K562 (cell line): Measurements from ENCODE around the gene RBM45. TPM values are rescaled to one million over a fixed set of nuclear protein-coding genes. Genes with fewer than 3 reads are reported as not detected.

Experiments
- ARHGAP35 ChIP-seq: fragments of 450-650 bp; IDR thresholded peaks from 2 replicates; pipeline ENCODE4 v1.6.1; 2018; ENCODE audit not compliant: partially characterized antibody
- BCOR ChIP-seq: fragments of 450-650 bp; IDR thresholded peaks from 2 replicates; pipeline ENCODE4 v1.6.1; 2016
- BDP1 ChIP-seq: IDR thresholded peaks from 3 replicates; pipeline ENCODE4 v1.6.1; 2011; ENCODE audit not compliant: insufficient read length, insufficient read depth
- CBX2 ChIP-seq: fragments of 200-600 bp; sonication (generic); IDR thresholded peaks from one replicate; pipeline ENCODE4 v1.6.1; 2012; ENCODE audit warnings: mild to moderate bottlenecking, low read length, inconsistent platforms; ENCODE audit not compliant: insufficient read depth, poor library complexity, severe bottlenecking
- CBX3 ChIP-seq, 2 experiments: IDR thresholded peaks; 1 replicate in 1 of 2; 2 replicates in 1 of 2; pipeline ENCODE4 v1.6.1; 2012; ENCODE audit warnings: inconsistent platforms in 2 of 2, low read length in 2 of 2, borderline replicate concordance in 1 of 2, control low read depth in 1 of 2
- ETV6 ChIP-seq, 3 experiments: fragments of 150-350 bp in 1 of 3; sonication (generic) in 1 of 3; formaldehyde crosslinking in 1 of 3; IDR thresholded peaks; 2 replicates each; pipeline versions ENCODE4 v1.6.1 to v1.8.0; 2014 to 2022; ENCODE audit warnings: borderline replicate concordance in 2 of 3, low read depth in 2 of 3, antibody characterized with exemption in 1 of 3, low read length in 1 of 3, mild to moderate bottlenecking in 1 of 3, missing genetic modification reagents in 1 of 3
- HMG20A ChIP-seq: fragments of 450-650 bp; formaldehyde crosslinking; conservative IDR thresholded peaks from 2 replicates; pipeline ENCODE4 v1.4.0; 2020; ENCODE audit warnings: mild to moderate bottlenecking, mixed read lengths
- KAT7 ChIP-seq: sonication (generic); formaldehyde crosslinking; IDR thresholded peaks from 2 replicates; pipeline ENCODE4 v1.8.0; 2022; ENCODE audit warnings: missing genetic modification reagents, mild to moderate bottlenecking, borderline replicate concordance
- KLF13 ChIP-seq: fragments of 450-650 bp; IDR thresholded peaks from 2 replicates; pipeline ENCODE4 v1.6.1; 2016; ENCODE audit warnings: missing genetic modification characterization, low read depth, mild to moderate bottlenecking, missing compliant biosample characterization, moderate library complexity, borderline replicate concordance
- PCBP2 ChIP-seq: fragments of 200-400 bp; formaldehyde crosslinking; IDR thresholded peaks from 2 replicates; pipeline ENCODE4 v1.6.1; 2018; ENCODE audit warnings: low read length, low read depth, mild to moderate bottlenecking, moderate library complexity; ENCODE audit not compliant: poor library complexity, severe bottlenecking
- SMAD1 ChIP-seq: fragments of 150-350 bp; IDR thresholded peaks from 2 replicates; pipeline ENCODE4 v1.6.1; 2014; ENCODE audit warnings: low read length, low read depth; ENCODE audit not compliant: partially characterized antibody
- SRSF7 ChIP-seq: fragments of 200-400 bp; formaldehyde crosslinking; optimal IDR thresholded peaks from 2 replicates; pipeline ENCODE3; 2017; ENCODE audit warnings: mild to moderate bottlenecking, low read depth, low read length
- TCF7 ChIP-seq: sonication (generic); IDR thresholded peaks from 2 replicates; pipeline ENCODE4 v1.6.1; 2016; ENCODE audit warnings: antibody characterized with exemption, borderline replicate concordance
- ZNF133 ChIP-seq: fragments of 250-450 bp; sonication (Bioruptor Pico); IDR thresholded peaks from 2 replicates; pipeline ENCODE4 v1.4.0; 2020; ENCODE audit warnings: mild to moderate bottlenecking
- ZNF232 ChIP-seq: sonication (generic); formaldehyde crosslinking; IDR thresholded peaks from 2 replicates; pipeline ENCODE4 v1.8.0; 2022; ENCODE audit warnings: mild to moderate bottlenecking, missing genetic modification reagents
- polyA plus RNA-seq, 8 experiments: library from polyadenylated mRNA; depleted of rRNA in 4 of 8; stranded (reverse) in 5 of 8; unstranded in 3 of 8; fragments of >200 nt; fragmentation: Nextera tagmentation in 2 of 8; fragmentation: Illumina TruSeq in 1 of 8; extraction: Ambion mirVana in 2 of 8; extraction: Trizol in 1 of 8; gene quantifications; 2 replicates each; pipeline versions ENCODE4 v1.2.1 to v1.2.3, GENCODE V29; 2011 to 2014; ENCODE audit warnings: inconsistent platforms in 1 of 8, missing spikeins in 1 of 8
- total RNA-seq, 7 experiments: library from RNA; depleted of rRNA in 6 of 7; stranded (reverse); fragments of >200 nt in 6 of 7; fragmentation: Illumina TruSeq in 2 of 7; extraction: Trizol in 2 of 7; gene quantifications; 2 replicates each; pipeline versions ENCODE4 v1.2.1 to v1.2.3, GENCODE V29; 2011 to 2021; ENCODE audit warnings: low replicate concordance in 1 of 7
- TF ChIP-seq, protein P1 (sequence below): IDR thresholded peaks from 2 replicates; pipeline ENCODE4 v1.6.1; 2012; ENCODE audit warnings: low read depth, low read length, improper control_type of control experiment, borderline replicate concordance
- TF ChIP-seq, protein P2 (sequence below): fragments of 250-450 bp; sonication (Bioruptor Pico); IDR thresholded peaks from 2 replicates; pipeline ENCODE4 v1.5.1; 2021; ENCODE audit warnings: mild to moderate bottlenecking
- TF ChIP-seq, protein P3 (sequence below): fragments of 250-450 bp; sonication (Bioruptor Pico); IDR thresholded peaks from 2 replicates; pipeline ENCODE4 v1.5.0; 2021
- TF ChIP-seq, protein P4 (sequence below): IDR thresholded peaks from 3 replicates; pipeline ENCODE4 v1.6.1; 2011; ENCODE audit warnings: borderline replicate concordance, mild to moderate bottlenecking, moderate library complexity; ENCODE audit not compliant: insufficient read length; ENCODE audit errors: extremely low read depth

Gene RBM45
- total and polyA plus RNA-seq, 9 of the 15 experiments (the other 6 are each of a cell fraction or from before 2014, with no cell fraction given) = 6.7 to 22.0 (median 15.0) TPM

GRCh38 chr2:178112202-178113152 is at the start of gene RBM45 (continued):
- TF ChIP-seq, protein P1, sequence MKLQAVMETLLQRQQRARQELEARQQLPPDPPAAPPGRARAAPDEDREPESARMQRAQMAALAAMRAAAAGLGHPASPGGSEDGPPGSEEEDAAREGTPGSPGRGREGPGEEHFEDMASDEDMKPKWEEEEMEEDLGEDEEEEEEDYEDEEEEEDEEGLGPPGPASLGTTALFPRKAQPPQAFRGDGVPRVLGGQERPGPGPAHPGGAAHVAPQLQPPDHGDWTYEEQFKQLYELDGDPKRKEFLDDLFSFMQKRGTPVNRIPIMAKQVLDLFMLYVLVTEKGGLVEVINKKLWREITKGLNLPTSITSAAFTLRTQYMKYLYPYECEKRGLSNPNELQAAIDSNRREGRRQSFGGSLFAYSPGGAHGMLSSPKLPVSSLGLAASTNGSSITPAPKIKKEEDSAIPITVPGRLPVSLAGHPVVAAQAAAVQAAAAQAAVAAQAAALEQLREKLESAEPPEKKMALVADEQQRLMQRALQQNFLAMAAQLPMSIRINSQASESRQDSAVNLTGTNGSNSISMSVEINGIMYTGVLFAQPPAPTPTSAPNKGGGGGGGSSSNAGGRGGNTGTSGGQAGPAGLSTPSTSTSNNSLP = no peak
- no peak for TF ChIP-seq BDP1
- TF ChIP-seq ZNF232 (CRISPR knock-in tag) = no peak
- TF ChIP-seq, protein P2, sequence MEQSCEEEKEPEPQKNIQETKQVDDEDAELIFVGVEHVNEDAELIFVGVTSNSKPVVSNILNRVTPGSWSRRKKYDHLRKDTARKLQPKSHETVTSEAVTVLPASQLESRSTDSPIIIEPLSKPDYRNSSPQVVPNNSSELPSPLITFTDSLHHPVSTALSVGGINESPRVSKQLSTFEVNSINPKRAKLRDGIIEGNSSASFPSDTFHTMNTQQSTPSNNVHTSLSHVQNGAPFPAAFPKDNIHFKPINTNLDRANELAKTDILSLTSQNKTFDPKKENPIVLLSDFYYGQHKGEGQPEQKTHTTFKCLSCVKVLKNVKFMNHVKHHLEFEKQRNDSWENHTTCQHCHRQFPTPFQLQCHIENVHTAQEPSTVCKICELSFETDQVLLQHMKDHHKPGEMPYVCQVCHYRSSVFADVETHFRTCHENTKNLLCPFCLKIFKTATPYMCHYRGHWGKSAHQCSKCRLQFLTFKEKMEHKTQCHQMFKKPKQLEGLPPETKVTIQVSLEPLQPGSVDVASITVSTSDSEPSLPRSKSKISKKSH (CRISPR knock-in tag) = no peak
- TF ChIP-seq BCOR = peak; percentile 20; the same call in 1 of the 2 replicates
- TF ChIP-seq SMAD1 = peak; percentile 41
- no peak for TF ChIP-seq TCF7
- TF ChIP-seq SRSF7 = no peak
- no peak for TF ChIP-seq KLF13
- TF ChIP-seq, protein P3, sequence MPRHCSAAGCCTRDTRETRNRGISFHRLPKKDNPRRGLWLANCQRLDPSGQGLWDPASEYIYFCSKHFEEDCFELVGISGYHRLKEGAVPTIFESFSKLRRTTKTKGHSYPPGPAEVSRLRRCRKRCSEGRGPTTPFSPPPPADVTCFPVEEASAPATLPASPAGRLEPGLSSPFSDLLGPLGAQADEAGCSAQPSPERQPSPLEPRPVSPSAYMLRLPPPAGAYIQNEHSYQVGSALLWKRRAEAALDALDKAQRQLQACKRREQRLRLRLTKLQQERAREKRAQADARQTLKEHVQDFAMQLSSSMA (CRISPR knock-in tag) = no peak
- peak in 1 of 2 experiments; percentile 84; a peak in 2 of 3 replicates for TF ChIP-seq CBX3 (IDR thresholded peaks at IDR 0.05; ENCODE audit: borderline replicate concordance in 1 of 2, low read length in 2 of 2)
- no peak; the same call in 1 of the 2 replicates for TF ChIP-seq KAT7 (CRISPR knock-in tag)
- TF ChIP-seq HMG20A (CRISPR knock-in tag) = no peak
- TF ChIP-seq, protein P4, sequence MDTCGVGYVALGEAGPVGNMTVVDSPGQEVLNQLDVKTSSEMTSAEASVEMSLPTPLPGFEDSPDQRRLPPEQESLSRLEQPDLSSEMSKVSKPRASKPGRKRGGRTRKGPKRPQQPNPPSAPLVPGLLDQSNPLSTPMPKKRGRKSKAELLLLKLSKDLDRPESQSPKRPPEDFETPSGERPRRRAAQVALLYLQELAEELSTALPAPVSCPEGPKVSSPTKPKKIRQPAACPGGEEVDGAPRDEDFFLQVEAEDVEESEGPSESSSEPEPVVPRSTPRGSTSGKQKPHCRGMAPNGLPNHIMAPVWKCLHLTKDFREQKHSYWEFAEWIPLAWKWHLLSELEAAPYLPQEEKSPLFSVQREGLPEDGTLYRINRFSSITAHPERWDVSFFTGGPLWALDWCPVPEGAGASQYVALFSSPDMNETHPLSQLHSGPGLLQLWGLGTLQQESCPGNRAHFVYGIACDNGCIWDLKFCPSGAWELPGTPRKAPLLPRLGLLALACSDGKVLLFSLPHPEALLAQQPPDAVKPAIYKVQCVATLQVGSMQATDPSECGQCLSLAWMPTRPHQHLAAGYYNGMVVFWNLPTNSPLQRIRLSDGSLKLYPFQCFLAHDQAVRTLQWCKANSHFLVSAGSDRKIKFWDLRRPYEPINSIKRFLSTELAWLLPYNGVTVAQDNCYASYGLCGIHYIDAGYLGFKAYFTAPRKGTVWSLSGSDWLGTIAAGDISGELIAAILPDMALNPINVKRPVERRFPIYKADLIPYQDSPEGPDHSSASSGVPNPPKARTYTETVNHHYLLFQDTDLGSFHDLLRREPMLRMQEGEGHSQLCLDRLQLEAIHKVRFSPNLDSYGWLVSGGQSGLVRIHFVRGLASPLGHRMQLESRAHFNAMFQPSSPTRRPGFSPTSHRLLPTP = no peak
- TF ChIP-seq ETV6 (IDR thresholded peaks at IDR 0.05; ENCODE audit: borderline replicate concordance in 1 of 2, low read depth in 2 of 2, low read length in 1 of 2) = no peak; a peak in 1 of 4 replicates
- TF ChIP-seq ETV6 (CRISPR knock-in tag; IDR thresholded peaks at IDR 0.05; ENCODE audit: borderline replicate concordance) = no peak
- no peak for TF ChIP-seq CBX2
- no peak for TF ChIP-seq ARHGAP35
- TF ChIP-seq PCBP2 = no peak
- no peak for TF ChIP-seq ZNF133
